Caki2 (cell line): Measurements from ENCODE around the gene BICDL1. TPM values are rescaled to one million over a fixed set of nuclear protein-coding genes. Genes with fewer than 3 reads are reported as not detected.
A peak's percentile ranks its signal among the peaks of the same experiment; 100 is the strongest.

Source experiments
- DNase-seq: peaks from one replicate; pipeline ENCODE4 v3.0.0-alpha.2; 2015; ENCODE audit warnings: low read depth
- in situ Hi-C: cut with HindIII; loops from 2 replicates; pipeline ENCODE4 v1.10.0; 2016; ENCODE audit warnings: low sequenced_read_pairs, low pct_unique_long_range_greater_than_20kb, mixed read lengths
- total RNA-seq: library from RNA; depleted of rRNA; stranded (reverse); fragments of >200 nt; shearing (Covaris generic); gene quantifications from 2 replicates; pipeline ENCODE4 v1.2.3, GENCODE V29; 2014; ENCODE audit warnings: low replicate concordance; rRNA removed

BICDL1 gene
- total RNA-seq, 1 experiment from 2014 or later, result 21.3 TPM

GRCh38 chr12:120131116-120131515, 142.1 kb downstream of the BICDL1 start:
- no peak for DNase-seq
- in situ Hi-C loops, result no loop called here

GRCh38 chr12:120132054-120132836, 143.2 kb downstream of the BICDL1 start:
- in situ Hi-C loops, result no loop called here
- DNase-seq, result no peak

DNA sequence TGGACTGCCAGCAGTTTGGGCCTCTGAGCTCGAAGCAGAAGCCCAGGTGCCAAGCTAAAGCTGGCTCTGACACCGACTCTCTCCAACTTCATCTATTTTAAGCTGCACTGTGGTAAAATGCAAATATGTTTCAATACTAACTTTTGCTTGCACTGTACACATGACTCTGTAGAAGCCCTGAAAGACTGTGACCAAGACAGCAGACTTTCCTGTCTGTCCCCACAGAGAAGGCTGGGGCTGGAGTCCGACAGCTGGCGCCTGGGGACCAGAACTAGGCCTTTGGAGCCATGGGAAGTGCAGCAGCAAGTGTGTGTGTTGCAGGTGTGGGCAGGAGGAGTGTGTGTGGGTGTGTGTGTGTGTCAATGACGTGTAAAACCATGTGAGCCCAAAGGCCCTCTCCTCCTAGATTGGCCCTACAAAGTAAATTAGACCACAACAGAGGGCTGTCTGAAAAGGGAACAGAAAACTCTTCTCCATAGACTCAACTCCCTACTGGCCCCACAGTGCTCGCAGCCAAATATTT, 143.9 kb downstream of the BICDL1 start:
- in situ Hi-C loops, result no loop called here
- DNase-seq, result no peak

DNA sequence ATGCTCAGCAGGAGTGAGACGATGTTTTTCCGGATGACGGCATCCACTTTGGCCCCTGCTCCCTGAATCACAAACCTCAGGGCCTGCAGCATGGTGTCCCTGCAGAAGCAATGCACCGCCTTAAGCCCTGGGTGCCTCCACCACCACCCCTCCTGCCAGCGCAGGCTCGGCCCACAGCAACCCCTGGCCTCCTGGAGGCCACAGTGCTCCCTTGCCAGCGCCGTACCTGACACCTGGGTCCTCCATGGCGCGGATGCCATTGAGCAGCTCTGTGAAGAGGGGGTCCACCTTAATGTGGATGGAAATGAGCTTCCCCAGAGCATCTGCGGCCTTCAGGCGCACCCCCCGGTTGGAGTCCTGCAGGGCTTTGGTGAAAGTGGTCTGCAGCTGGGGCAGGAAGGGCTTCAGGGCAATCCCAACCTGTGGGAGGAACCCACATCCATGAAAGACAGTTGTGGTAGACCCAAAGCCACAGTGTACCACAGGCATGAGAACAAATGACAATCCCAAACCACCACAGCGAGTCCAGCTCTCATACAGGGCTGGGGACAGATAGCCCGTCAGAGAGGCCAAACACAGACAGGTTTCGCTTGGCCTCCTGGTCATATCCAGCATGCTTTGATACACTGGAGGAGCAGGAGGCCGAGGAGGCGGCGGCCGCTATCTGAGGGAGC, 145.4 kb downstream of the BICDL1 start:
- in situ Hi-C loops, result no loop called here
- DNase-seq, result no peak

DNA sequence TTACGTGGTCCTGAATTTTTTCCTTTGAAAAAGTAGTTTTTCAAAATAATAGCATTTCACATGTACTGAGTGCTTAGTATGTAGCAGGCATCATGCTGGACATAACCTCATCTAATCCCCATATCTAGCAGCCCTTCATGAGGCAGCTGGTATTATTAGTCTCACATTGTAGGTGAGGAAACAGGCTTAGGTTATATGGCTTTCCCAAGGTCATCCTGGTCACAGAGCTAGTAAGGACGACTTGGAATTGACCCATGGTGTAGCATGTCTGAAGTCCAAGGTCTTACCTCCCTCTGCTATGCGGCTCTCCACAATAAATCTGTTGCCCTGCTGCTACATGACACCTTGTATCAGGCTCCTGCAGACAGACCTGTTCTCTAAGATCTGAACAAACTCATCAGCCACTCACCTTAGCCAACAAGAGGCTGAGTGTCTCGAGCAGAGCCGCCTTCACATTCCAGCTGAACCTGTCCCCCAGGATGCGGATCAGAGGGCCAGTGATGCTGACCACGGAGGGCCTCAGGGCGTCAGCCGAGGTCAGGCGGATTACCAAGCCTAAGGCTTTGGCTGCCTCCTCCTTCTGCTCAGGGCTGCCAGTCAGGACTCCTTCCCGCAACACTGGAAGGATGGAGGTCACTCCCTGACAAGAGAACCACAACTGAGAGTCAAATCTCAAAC, 147.2 kb downstream of the BICDL1 start:
- in situ Hi-C loops, result no loop called here
- DNase-seq, result no peak

DNA sequence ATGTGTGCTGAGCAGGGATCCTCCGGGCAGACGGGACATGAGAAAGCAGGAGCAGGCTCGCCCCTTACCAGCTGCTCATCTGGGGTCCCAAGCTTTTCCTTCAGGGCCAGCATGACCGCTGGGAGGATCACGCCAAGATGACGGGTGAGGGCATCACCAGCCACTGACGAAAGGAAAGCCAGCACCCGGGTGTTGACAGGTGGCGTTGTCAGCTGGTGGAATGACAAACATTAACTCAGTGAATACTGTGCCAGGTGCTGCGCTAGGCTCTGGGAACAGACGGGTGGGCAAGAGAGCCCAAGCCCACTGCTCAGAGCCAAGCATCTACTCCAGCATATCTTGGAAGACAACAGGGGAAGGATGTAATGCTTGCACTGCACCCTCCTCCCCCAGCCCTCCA, 148.8 kb downstream of the BICDL1 start:
- in situ Hi-C loops, result no loop called here
- no peak for DNase-seq

DNA sequence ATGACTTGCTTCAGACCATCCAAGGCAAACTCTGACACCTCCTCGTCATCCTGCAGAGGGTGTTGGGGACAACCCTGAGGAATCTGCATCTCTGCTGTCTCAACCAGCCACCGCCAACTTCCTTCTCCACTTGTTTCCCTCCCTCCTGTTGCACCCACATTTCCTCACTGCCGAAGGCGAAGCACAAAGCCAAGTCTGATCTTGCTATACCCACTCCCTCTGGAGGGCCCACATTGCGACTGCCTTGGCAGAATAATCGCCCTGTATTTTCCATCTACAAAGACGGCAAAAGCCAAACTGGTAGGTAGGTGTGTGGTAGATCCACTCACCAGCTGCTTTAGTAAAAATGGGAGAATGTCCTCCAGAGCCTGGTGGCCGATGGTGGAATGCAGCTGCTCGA, 149.3 kb downstream of the BICDL1 start:
- in situ Hi-C loops, result no loop called here
- DNase-seq, result no peak

DNA sequence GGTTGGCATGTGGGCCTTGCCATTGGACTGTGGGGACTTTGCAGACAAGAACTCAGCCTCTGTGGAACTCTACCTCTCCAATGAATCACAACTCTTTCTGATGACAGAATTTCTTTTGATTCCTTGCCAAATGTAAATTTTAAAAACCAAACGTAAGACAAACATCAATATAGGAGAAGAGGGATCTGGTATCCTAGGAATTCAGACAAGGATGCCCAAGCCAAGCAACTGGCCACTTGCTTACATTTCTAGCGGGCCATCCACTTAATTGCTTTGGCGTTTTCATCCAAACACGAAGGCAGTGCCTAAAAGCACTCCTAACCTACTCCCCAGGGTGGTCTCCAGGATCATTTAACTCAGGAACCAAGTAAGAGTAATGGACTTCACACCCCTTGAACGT, 150.9 kb downstream of the BICDL1 start:
- no peak for DNase-seq
- in situ Hi-C loops, result no loop called here

DNA sequence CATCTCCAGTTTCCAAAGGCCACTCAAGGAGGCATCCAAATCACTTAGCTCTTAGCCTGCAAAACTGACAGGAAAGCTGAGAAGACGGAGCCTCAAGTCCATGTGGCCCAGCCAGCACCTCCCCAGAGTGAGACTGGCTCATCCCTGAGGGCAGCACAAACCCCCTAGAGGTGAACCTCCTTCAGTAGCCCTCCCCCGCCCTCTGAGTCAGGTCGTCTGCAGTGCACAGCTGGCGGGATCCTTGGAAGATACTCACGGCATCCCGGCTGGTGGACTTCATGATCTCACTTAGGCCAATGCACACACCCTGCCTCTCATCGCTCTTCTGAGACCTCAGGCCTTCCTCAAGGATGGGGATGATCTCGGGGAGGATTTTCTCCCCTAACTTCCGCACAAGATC, 151.6 kb downstream of the BICDL1 start:
- in situ Hi-C loops, result no loop called here
- DNase-seq, result no peak

- in situ Hi-C loops, result no loop called here
- DNase-seq, result no peak
These were observed 152.3 kb downstream of the BICDL1 start for GRCh38 chr12:120141336-120141735.

DNA sequence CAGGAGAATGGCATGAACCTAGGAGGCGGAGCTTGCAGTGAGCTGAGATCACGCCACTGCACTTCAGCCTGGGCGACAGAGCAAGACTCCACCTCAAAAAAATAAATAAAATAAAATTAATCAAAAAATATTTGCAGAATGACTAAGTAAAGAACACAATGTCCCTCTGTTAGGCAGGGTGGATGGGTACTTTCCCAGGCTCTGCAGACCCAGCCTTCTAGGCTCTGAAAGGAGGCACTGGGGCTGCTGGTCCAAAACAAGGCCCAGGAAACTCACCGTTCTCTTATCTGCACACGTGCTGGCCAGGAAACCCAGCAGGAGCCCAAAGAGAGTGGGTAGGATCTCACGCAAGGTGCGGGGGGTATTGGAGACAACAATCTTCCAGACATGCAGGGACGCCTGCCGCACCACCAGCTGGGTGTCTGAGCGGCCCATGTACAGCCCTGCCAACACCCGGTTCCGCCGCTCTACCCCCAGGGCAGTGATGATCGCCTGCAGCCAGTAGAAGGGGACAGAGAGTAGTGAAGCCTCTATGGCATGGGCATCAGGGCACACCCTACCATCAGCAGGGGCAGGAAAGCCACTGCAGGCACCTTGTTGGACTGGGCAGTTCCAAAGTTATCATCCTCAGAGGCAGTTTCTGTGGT, 153.3 kb downstream of the BICDL1 start:
- in situ Hi-C loops, result no loop called here
- peak; percentile 31 for DNase-seq

Other genes with a start within 250 kb of the BICDL1 start
- gene CIT, start 111.9 kb upstream of the BICDL1 start, total RNA-seq, result 13.3 and 20.9 TPM in 2 replicates
- 36.4 and 43.5 TPM in 2 replicates for gene RAB35, start 127.5 kb downstream of the BICDL1 start, total RNA-seq
- 44.3 and 51.5 TPM in 2 replicates for gene GCN1, start 205.5 kb downstream of the BICDL1 start, total RNA-seq
- 5,858 and 6,047 TPM in 2 replicates for gene RPLP0, start 211.9 kb downstream of the BICDL1 start, total RNA-seq